Limb (tissue), 2 donors: ENCODE results near the gene PNPO.

Source experiments
- DNase-seq, 2 donors: peaks; one replicate each; pipeline ENCODE4 v3.0.0-alpha.2; 2016; ENCODE audit errors: extremely low spot score in 2 of 2

Gene PNPO

GRCh38 chr17:47949197-47949759 is 7.9 kb downstream of the PNPO start:
- DNase-seq = peak; percentile 89 to 92

GRCh38 chr17:47949946-47950345 is 8.6 kb downstream of the PNPO start:
- DNase-seq = no peak

- no peak for DNase-seq
Observed at GRCh38 chr17:47950448-47950847, 9.1 kb downstream of the PNPO start.

- no peak for DNase-seq
Observed at GRCh38 chr17:47952171-47953021, 11.0 kb downstream of the PNPO start.

GRCh38 chr17:47953909-47954308 is 12.5 kb downstream of the PNPO start:
- DNase-seq = no peak

GRCh38 chr17:47955497-47956461 is 14.4 kb downstream of the PNPO start:
- no peak for DNase-seq

- no peak for DNase-seq
Observed at GRCh38 chr17:47956791-47957590, 15.6 kb downstream of the PNPO start.

- no peak for DNase-seq
Observed at GRCh38 chr17:47957591-47958490, 16.5 kb downstream of the PNPO start, which contains the start of gene PRR15L. Gene PRR15L, minus strand, starts transcription at chr17:47957883. Its CDS starts 4,649 bp downstream, at chr17:47953234.

- DNase-seq = no peak
Observed at GRCh38 chr17:47959825-47960655, 18.7 kb downstream of the PNPO start.

- no peak for DNase-seq
Observed at GRCh38 chr17:47961406-47961805, 20.0 kb downstream of the PNPO start.

GRCh38 chr17:47962901-47963300 is 21.5 kb downstream of the PNPO start:
- DNase-seq = no peak

GRCh38 chr17:47964856-47965255 is 23.5 kb downstream of the PNPO start:
- no peak for DNase-seq

- no peak for DNase-seq
Observed at GRCh38 chr17:47966079-47966519, 24.7 kb downstream of the PNPO start.

GRCh38 chr17:47967607-47968252 is 26.4 kb downstream of the PNPO start:
- no peak for DNase-seq

- DNase-seq = no peak
Observed at GRCh38 chr17:47968836-47969235, 27.5 kb downstream of the PNPO start.

GRCh38 chr17:47969930-47970724 is 28.8 kb downstream of the PNPO start:
- DNase-seq = no peak

- DNase-seq = peak; percentile 99 to 100
Observed at GRCh38 chr17:47970725-47971499, 29.5 kb downstream of the PNPO start, which contains the start of gene CDK5RAP3. Gene CDK5RAP3, plus strand, starts transcription at chr17:47971113. Its CDS starts 34 bp downstream, at chr17:47971147.
